Measurements from ENCODE around the gene CDC45.
A peak's percentile ranks its signal among the peaks of the same experiment; 100 is the strongest.

The CDC45 gene

DNA sequence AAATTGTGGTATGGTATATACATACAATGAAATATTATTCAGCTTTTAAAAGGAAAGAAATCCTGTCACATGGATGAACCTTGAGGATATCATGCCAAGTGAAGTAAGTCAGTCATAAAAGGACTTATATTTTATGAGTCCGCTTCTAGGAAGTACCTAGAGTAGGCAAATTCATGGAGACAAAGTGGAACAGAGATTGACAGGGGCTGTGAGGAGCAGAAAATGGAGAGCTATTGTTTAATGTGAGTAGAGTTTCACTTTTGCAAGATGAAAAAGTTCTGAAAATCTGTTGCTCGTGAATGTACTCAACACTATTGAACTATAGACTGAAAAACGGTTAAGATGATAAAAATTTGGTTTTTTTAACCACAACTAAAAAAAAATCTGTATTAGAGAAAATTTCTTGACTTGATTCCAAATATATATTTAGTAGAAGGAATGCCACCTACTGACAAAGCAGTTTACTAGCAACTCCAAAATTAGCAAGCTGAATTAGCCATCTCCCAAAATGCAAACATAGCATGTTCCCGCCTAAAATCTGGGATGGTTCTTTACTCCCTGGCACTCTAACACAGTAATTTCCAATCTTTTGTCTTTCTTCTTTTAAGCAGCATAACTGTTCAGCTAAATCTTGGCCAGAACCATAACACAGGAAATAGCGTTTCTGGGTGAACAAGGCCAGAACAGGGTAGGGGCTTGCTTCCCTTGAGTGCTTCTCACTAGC is 2.2 kb upstream of the CDC45 start:
- no peak for DNase-seq (ENCODE audit: low read depth)
- H3K4me3 ChIP-seq (ENCODE audit: control insufficient read depth, low read depth, low read length) = peak overlapping the region; percentile 91
- TF ChIP-seq, protein P1, sequence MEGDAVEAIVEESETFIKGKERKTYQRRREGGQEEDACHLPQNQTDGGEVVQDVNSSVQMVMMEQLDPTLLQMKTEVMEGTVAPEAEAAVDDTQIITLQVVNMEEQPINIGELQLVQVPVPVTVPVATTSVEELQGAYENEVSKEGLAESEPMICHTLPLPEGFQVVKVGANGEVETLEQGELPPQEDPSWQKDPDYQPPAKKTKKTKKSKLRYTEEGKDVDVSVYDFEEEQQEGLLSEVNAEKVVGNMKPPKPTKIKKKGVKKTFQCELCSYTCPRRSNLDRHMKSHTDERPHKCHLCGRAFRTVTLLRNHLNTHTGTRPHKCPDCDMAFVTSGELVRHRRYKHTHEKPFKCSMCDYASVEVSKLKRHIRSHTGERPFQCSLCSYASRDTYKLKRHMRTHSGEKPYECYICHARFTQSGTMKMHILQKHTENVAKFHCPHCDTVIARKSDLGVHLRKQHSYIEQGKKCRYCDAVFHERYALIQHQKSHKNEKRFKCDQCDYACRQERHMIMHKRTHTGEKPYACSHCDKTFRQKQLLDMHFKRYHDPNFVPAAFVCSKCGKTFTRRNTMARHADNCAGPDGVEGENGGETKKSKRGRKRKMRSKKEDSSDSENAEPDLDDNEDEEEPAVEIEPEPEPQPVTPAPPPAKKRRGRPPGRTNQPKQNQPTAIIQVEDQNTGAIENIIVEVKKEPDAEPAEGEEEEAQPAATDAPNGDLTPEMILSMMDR (IDR thresholded peaks at IDR 0.05; ENCODE audit: control insufficient read depth, insufficient read depth, low read depth, low read length, missing control alignments) = no peak

DNA sequence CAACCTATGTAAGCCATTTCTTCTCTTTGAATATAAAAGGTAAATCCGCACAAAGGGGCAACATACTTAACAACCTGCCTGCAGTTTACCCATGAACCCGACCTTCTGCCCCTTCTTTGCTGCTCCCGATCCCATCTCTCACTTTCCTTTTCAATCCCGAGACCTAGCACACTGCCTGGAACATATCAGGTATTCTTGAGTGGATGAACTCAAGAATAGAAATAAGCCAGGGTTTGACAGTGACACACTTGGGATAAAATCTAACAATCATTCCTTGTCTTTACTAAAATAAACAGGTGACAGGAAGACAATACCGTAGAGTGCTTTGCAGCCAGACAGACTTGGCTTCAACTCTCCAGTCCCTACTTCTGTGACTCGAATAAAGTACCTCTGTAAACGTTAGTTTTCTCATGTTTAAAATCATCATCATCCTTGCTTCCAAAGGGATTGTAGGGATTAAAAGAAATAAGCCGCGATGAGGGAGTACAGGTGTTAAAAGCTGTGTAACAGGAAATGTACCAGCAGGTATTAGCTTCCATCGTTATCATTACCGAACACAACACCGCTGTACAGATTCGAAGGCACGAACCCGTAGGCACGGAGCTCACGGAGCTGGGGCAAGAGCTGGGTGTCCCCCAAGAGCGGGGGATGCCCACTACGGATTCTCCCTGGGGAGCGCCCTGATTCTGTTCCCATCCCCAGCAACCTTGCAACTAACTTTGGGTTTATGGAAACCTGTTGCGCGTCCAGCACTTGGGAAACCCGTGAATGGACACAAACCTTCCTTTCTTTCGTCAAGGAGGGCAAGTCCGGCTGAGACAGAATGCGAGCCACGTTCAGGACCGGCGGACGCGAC is 1.4 kb upstream of the CDC45 start:
- TF ChIP-seq, protein P1 (IDR thresholded peaks at IDR 0.05; ENCODE audit: control insufficient read depth, insufficient read depth, low read depth, low read length, missing control alignments) = no peak
- peak overlapping the region; percentile 91 for H3K4me3 ChIP-seq (ENCODE audit: control insufficient read depth, low read depth, low read length)
- DNase-seq (ENCODE audit: low read depth) = no peak

DNA sequence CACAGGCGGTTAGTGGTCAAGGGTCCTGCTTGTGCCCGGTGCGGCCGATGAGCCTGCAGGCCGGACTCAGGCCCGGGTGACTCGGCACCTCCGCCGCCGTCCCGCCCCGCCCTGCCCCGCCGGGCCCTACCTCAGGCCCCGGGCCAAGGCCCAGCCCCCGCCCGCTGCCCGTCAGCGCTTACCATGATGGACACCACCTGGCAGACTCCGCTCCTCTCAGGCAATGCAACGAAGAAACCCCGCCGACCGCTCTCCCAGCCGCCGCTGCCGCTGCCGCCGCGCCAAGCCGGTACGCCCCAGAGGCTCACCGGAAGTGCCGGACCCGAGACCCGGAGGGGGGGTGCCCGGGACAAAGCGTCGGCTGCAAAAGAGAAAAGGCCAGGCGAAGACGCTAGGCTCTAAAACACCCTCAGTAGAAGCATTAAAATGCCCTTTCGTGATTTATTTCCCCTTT is 792 bp upstream of the CDC45 start, which contains the start of gene UFD1:
Gene UFD1 (minus strand): TSS at position 293 of the 454 bp plus-strand sequence. CDS start 108 bp downstream, at position 185.
- peak within 1 kb of the TSS; percentile 91 for H3K4me3 ChIP-seq (ENCODE audit: control insufficient read depth, low read depth, low read length)
- TF ChIP-seq, protein P1 (IDR thresholded peaks at IDR 0.05; ENCODE audit: control insufficient read depth, insufficient read depth, low read depth, low read length, missing control alignments) = no peak
- peak; percentile 25 for DNase-seq (ENCODE audit: low read depth)

DNA sequence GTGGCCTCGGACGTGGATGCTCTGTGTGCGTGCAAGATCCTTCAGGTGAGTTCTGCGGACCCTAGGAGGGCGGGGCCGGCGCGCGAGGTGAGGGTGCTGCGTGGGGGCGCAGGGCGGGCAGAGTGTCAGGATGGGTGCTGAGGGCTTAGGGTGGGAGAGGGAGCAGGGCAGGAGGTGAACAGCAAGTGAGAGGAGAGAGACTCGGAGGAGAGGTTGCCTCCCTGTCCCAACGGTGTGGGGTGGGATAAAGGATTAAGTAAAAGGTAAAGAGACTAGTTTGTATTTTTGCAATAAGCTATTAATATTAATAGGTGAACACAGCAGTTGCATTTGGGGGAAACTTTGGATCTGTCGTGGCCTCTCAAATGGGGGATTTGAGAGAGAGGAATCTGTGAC is 451 bp downstream of the CDC45 start:
- no peak for DNase-seq (ENCODE audit: low read depth)
- TF ChIP-seq, protein P1 (IDR thresholded peaks at IDR 0.05; ENCODE audit: control insufficient read depth, insufficient read depth, low read depth, low read length, missing control alignments) = no peak
- H3K4me3 ChIP-seq (ENCODE audit: control insufficient read depth, low read depth, low read length) = peak overlapping the region; percentile 91

DNA sequence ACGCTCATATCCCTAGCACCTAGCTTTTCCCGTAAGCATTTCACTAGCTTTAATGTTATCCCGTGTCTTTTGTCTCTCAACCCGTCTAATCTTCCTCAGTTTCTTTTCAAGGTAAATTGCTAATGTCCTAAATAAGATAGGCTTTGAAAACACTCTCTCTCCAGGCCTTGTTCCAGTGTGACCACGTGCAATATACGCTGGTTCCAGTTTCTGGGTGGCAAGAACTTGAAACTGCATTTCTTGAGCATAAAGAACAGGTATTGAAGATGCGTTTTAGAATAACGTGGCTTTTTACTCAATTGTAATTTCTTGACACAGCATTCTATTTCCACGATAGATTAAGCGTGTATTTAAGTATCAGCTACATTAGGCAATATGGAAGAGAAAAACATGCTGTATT is 1.1 kb downstream of the CDC45 start:
- no peak overlapping the region for H3K4me3 ChIP-seq (ENCODE audit: control insufficient read depth, low read depth, low read length)
- TF ChIP-seq, protein P1 (IDR thresholded peaks at IDR 0.05; ENCODE audit: control insufficient read depth, insufficient read depth, low read depth, low read length, missing control alignments) = no peak
- no peak for DNase-seq (ENCODE audit: low read depth)

DNA sequence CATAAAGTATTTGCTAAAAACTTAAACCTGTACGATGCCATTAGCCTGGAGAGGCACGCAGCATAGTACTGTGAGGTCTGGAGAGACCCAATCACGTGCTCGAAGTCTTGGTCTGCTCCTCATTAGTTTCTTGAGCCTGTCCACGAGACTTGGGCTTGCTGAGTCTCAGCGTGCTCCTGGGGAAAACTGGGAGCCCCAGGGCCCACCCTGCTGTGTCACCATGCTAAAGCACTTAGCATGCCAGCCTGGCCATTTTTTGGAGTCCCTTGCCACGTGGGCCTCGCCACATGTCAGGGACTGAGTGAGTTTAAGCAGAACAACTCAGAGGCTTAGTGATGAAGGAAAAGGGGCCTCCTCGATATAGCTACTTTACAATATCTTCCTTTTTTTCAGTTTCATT is 2.6 kb downstream of the CDC45 start:
- DNase-seq (ENCODE audit: low read depth) = no peak
- no peak overlapping the region for H3K4me3 ChIP-seq (ENCODE audit: control insufficient read depth, low read depth, low read length)
- TF ChIP-seq, protein P1 (IDR thresholded peaks at IDR 0.05; ENCODE audit: control insufficient read depth, insufficient read depth, low read depth, low read length, missing control alignments) = no peak

All from AG09309 (cell line).